GM13976 (cell line): Measurements from ENCODE around the gene STXBP6.

Experiments used
- DNase-seq: peaks from one replicate; pipeline ENCODE4 v3.0.0; 2012; ENCODE audit warnings: low spot score
- in situ Hi-C: fragments of 300-500 bp; cut with MboI; formaldehyde crosslinking; loops from one replicate; pipeline ENCODE4 v1.12.0; 2022; ENCODE audit warnings: low sequenced_read_pairs, mixed read lengths, inconsistent platforms; ENCODE audit not compliant: unreplicated experiment
- TF ChIP-seq, protein P1 (sequence below): IDR thresholded peaks from 2 replicates; pipeline ENCODE4 v1.5.1; 2012; ENCODE audit warnings: borderline replicate concordance, mild to moderate bottlenecking; ENCODE audit not compliant: insufficient read depth; ENCODE audit errors: extremely low read depth, missing control alignments, control extremely low read depth

Gene STXBP6

DNA sequence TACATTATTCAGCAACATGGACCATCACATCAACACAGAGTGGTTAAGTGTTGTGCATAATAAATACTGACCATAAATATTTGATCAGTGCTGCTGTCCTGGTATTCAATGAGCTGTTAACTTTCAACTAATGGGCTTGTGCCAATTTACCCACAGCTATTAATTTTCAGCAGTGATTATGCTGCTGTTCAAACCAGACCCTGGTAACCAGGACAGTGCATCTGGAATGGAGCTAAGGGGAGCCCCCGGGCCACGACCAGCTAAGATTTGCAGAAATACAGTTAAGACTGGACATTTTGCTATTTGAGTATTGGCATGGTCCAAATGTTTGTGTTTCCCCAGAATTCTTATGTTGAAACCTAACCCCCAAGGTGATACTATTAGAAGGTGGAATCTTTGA is 235.6 kb downstream of the STXBP6 start:
- TF ChIP-seq, protein P1, sequence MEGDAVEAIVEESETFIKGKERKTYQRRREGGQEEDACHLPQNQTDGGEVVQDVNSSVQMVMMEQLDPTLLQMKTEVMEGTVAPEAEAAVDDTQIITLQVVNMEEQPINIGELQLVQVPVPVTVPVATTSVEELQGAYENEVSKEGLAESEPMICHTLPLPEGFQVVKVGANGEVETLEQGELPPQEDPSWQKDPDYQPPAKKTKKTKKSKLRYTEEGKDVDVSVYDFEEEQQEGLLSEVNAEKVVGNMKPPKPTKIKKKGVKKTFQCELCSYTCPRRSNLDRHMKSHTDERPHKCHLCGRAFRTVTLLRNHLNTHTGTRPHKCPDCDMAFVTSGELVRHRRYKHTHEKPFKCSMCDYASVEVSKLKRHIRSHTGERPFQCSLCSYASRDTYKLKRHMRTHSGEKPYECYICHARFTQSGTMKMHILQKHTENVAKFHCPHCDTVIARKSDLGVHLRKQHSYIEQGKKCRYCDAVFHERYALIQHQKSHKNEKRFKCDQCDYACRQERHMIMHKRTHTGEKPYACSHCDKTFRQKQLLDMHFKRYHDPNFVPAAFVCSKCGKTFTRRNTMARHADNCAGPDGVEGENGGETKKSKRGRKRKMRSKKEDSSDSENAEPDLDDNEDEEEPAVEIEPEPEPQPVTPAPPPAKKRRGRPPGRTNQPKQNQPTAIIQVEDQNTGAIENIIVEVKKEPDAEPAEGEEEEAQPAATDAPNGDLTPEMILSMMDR, result no peak
- in situ Hi-C loops, result loop anchor here (25.0 kb wide), 1 partner anchor 323 kb away; no protein-coding TSS in a partner anchor
- DNase-seq, result no peak

DNA sequence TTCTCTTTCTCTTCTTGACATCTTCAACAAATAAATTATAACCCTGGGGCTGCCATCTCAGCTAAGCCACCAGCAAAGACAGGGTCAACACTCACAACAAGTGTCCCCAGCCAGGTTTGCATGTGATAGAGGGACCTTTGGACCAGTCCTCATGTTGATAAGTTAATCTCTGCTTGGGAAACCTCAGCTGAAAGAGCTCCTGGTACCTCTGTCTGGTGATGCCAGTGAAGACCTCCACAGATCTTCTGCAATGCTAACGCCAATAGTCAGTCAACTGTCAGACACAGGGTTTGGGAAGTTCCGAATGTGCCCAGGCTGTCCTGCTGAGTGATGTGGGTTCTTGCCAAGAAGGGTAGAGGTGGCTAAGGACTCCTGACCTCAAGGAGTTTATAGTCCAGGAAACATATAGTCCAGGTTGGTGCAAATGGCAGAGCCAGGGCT is 236.1 kb downstream of the STXBP6 start:
- in situ Hi-C loops, result loop anchor here (25.0 kb wide), 1 partner anchor 323 kb away; no protein-coding TSS in a partner anchor
- TF ChIP-seq, protein P1, result no peak
- DNase-seq, result no peak

DNA sequence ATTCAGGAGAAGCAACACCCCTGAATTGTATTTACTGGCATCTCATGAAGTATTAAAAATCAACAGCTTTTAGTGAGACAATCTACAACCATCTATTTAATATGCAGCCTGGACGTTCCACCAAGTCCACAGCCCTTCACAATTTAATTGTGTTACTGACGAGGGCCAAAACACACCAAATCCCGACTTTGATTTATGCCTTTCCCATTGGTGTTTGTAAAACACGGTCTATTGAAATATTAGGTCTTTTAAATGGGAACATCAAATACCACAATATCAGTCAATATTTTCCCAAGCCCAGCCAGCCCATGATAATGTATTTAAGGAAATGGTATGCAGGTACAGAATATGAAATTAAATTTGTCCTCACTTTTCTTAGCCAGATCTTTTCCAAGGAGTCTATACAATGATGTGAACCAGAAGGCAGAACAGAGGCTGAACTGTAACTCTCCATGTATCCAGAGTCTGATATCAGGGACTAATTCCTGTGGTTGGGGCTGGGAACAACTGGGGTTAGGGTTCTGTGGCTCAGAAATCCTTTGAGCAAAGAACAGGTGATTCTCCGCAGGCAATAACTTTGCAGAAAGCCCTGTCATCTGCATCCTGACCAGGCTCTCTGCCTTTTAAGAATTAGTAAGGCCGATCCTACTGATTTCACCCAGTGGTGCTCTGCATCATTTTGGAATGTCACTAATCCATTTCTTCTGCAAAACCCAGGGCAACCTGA is 236.7 kb downstream of the STXBP6 start:
- no peak for DNase-seq
- in situ Hi-C loops, result loop anchor here (25.0 kb wide), 1 partner anchor 324 kb away; no protein-coding TSS in a partner anchor
- TF ChIP-seq, protein P1, result no peak

DNA sequence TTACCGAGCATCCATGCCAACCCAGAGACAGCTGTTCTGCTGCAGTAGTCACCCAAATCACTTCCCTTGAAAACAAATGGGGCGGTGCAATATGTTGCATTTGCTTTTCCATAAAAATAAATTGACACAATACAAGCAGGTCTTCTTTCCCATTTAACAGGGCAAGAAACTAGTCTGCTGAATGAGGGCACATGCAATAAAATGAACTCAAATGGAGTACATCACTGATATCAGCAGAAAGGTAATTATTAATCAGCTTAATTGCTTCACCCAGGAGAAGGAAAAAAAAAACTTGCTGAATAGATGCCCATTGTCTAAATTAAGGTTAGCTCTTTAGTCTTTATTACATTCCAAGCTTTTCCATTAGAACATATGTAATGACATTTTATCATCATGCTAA is 240.8 kb downstream of the STXBP6 start:
- TF ChIP-seq, protein P1, result no peak
- in situ Hi-C loops, result loop anchor here (25.0 kb wide), 1 partner anchor 328 kb away; no protein-coding TSS in a partner anchor
- DNase-seq, result no peak

DNA sequence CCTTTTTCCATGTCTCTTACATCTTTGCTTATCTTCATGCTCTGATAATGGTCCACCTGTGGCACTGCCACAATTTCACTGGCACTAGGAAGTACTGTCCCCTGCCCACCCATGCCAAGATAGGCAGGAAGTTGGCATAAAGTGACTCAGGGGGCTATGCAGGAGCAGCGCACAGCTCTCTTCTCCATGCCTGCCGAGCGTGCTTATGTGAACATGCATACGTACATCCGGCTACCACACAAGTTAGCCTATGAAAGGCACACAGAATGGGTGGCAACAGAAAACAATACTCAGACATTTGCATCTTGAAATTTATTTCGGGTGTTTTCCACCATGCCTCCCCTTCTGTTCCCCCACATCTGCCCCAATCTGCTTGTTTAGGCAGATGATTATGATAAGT is 241.5 kb downstream of the STXBP6 start:
- in situ Hi-C loops, result loop anchor here (25.0 kb wide), 1 partner anchor 329 kb away; no protein-coding TSS in a partner anchor
- TF ChIP-seq, protein P1, result no peak
- no peak for DNase-seq

DNA sequence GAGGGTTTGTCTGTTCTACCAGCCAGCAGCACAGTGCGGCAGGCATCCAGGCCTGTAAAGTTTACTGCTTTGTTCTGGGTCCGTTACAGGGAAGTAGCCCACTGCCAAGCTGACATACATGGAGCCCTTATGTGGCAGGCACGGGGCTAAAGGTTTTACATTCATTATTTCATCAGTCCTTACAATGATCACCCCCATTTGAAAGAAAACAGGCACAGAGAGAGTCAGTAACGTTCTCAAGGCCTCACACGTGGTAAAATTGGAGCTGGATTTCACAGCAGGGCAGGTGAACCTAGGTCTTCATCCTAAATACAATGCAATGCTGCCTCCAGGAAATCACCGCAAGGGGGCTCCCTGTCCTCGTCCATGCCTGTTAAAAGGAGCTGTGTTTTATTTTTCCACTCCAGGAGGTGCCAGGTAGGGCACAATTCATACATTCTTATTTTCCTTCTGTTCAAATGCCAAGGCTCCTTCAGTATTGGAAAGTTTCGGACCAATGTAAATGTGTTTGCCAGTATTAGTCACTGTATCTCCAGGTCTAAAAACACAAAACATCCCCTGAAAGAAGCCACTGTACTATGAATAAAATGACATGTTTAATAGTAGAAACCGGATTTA is 243.8 kb downstream of the STXBP6 start:
- peak; percentile 30 for DNase-seq
- TF ChIP-seq, protein P1, result peak; percentile 74
- in situ Hi-C loops, result loop anchor here (25.0 kb wide), 1 partner anchor 331 kb away; no protein-coding TSS in a partner anchor
